Activated CD4-positive, alpha-beta T cell treated with anti-CD3 and anti-CD28 coated beads, Interleukin-2, Interleukin-6, amounts not matched to agents 100 ng/mL and 50 ng/mL, durations not matched to agents 16 hours and 8 hours (primary cell): ENCODE data around the gene ARHGAP33.

Experiments used
- DNase-seq: peaks from one replicate; pipeline ENCODE4 v3.0.0-alpha.2; 2020

ARHGAP33 gene

DNA sequence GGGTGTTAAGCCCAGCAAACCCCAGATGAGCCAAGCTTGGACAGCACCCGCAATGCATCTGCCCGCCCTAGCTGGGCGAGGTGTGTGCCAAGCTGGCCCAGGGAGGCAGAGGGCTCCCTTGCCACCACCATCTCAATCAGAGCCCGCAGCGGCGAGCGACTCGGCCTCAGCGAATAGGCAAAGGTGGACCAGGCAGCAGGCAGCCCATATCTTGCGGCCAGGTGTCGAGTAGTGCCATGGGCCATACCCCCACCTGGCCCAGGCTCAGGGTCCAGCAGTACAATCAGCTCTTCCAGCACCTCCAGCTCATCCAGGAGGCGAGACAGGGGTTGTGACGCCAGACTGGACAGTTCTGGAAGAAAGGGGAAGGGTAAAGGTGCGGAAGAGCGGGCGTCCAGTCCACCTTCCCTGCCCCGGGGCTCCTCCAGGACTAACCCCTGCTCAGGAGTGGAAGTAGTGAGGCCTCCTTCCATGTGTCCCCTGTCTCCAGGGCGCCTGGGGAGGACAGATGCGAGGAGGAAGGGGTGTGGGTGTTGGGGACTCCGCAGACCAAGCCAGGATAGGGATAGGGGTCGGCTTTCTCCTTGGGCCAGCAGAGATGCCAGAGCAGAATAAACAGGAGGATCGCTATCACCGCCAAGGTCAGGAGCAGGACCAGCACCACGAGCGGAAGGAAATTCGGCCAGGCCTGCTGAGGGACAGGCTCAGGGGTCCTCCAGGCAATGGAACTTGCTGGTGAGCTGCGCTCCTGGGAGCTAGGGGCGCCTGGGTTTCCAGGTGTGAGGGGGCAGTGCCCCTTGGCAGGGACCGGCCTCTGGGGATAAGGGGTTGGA is 35.9 kb upstream of the ARHGAP33 start:
- DNase-seq = no peak

- no peak for DNase-seq
Observed at GRCh38 chr19:35740108-35740422, 35.3 kb upstream of the ARHGAP33 start.

GRCh38 chr19:35740423-35741202 is 34.8 kb upstream of the ARHGAP33 start:
- DNase-seq = peak; percentile 98

DNA sequence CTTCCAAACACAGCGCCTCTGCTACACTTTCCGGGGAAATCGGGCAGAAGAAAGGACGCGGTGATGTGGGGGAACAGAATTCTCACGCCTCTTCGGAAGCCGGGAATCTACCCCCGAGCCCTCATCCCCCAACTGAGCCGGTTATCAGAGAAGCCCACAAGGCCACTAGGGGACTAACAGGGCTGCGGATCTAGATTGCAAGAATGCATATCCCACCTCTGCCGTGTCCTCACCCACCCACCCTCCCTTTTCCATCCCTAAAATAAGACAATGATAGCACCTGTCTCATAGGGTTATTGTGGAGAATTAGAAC is 34.2 kb upstream of the ARHGAP33 start:
- no peak for DNase-seq

- DNase-seq = peak; percentile 80
Observed at GRCh38 chr19:35742121-35742724, 33.1 kb upstream of the ARHGAP33 start, which contains the start of gene IGFLR1. IGFLR1 (minus strand) TSS chr19:35742452; CDS start chr19:35741180, 1,272 bp downstream.

GRCh38 chr19:35743640-35744429 is 31.5 kb upstream of the ARHGAP33 start:
- DNase-seq = no peak

- peak; percentile 97 for DNase-seq
Observed at GRCh38 chr19:35744430-35745327, 30.7 kb upstream of the ARHGAP33 start.

DNA sequence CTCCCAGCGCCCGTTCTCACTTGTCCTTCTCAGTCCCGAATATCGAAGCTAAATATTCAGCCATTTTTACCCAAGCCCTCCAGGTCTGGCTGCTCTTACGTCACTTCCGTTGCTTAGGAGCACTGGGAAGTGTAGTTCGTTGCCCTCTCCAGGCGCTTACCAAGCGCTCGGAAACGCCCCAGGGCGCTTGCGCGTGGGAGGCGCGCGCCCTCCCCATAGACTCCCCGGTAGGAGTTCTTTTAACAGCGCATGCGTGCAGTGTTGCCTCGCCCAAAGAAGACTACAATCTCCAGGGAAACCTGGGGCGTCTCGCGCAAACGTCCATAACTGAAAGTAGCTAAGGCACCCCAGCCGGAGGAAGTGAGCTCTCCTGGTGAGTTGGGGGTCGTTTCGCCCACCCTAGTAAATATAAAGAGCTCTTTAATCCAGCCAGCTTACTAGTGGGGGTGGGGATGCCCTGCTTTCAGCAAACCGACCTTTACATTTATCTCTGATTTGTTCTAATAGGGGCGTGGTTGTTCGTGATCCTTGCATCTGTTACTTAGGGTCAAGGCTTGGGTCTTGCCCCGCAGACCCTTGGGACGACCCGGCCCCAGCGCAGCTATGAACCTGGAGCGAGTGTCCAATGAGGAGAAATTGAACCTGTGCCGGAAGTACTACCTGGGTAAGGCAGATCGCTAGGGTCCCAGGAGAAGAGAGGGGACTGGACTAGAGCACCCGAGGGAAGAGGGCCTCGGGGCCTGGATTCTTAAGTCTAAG is 29.9 kb upstream of the ARHGAP33 start, which contains the start of the genes PSENEN and U2AF1L4:
TSS of gene PSENEN (plus strand) at position 324 of the 759 bp plus-strand sequence. CDS start at position 604, 280 bp downstream.
TSS of gene U2AF1L4 (minus strand) at position 91 of the 759 bp plus-strand sequence. CDS start at position 64, 27 bp downstream.
- DNase-seq = peak; percentile 99

DNA sequence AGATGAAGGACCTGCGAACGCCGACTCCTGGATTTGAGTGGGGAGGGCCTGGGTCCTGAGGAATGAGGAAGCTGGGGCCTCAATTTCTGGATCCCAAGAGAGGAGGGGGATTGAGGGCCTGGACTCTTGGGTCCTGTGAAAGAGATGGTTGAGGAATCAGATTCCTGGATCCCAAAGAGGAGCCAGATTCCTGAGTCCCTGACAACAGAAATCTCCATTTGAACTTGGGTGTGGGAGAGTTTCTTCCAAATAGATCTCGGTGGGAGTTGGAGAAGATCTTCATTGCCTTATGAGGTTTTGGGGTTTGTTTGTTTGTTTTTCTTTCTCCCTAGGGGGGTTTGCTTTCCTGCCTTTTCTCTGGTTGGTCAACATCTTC is 29.3 kb upstream of the ARHGAP33 start:
- no peak for DNase-seq

DNA sequence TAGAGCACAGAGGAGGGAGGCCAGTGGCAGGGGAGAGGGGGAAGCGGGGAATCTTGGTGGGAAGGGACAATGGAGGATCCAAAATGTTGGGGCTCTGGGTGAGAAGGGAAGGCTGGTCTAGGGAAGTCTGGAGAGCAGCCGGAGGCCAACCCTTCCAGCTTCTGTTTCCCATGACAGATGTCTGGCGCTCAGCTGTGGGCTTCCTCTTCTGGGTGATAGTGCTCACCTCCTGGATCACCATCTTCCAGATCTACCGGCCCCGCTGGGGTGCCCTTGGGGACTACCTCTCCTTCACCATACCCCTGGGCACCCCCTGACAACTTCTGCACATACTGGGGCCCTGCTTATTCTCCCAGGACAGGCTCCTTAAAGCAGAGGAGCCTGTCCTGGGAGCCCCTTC is 28.8 kb upstream of the ARHGAP33 start:
- DNase-seq = no peak

- peak; percentile 99 for DNase-seq
Observed at GRCh38 chr19:35748106-35749020, 27.0 kb upstream of the ARHGAP33 start, which contains the start of gene LIN37. LIN37 (plus strand) TSS chr19:35748576; CDS start chr19:35748725, 149 bp downstream.

GRCh38 chr19:35750167-35750566 is 25.2 kb upstream of the ARHGAP33 start:
- DNase-seq = no peak

GRCh38 chr19:35751839-35752745 is 23.3 kb upstream of the ARHGAP33 start:
- no peak for DNase-seq

- no peak for DNase-seq
Observed at GRCh38 chr19:35752746-35753350, 22.5 kb upstream of the ARHGAP33 start.

- no peak for DNase-seq
Observed at GRCh38 chr19:35753634-35754369, 21.6 kb upstream of the ARHGAP33 start.

DNA sequence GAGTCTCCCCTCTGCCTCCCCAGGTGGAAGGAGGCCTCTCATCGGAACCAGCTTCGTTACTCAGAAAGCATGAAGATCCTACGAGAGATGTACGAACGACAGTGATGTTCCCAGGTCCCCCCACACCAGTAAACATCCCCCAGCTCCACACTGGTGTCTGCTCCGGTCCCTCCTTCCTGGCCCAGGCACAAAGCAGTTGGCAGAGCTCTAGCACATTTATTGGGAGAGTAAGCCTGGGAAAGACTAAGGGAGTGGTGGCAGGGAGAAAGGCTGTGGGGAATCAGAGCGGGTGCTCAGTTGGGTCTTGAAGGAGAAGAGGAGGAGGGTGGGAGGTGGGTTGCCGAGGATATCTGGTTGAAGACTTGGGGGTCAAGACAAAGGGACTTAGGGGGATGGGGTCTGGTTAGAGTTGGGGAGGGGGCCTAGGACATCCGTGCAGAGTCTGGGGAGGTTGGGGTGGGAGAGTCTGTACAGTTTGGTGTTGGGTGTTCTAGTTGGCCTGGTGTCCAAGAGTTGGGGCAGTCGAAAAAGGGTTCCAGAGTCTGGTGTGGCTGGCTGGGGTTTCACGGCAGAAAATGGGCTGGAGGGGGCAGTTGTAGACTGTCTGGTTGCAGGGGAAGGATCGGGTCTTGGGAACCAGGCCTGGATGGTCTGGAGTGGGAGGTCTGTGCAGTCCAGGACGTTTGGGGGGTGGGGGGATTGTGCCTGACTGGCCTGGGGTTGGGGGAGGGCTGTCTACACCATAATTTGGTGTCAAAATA is 20.8 kb upstream of the ARHGAP33 start:
- no peak for DNase-seq

DNA sequence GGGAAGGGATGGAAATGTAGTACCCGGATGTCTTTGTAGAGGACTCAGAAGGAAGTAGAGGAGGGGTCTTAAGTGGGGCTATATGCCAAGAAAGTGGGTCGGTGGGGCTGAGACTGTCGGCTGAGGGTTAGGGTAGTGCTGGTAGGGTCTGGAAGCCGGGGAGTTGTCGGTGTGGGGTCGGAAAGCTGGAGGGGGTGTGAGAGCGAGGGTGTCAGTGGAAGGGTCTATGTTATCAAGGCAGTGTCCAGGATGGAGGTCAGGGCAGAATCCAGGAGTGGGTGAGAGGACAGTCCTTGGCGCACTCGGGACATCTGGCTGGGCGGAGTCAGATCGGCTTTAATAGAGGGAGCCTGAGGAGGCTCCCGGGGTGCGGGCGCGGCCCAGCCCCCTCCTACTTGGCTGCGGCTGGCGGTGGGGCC is 20.2 kb upstream of the ARHGAP33 start:
- DNase-seq = no peak
